Psoas muscle (tissue), 8 donors: ENCODE results near the gene AHCYL1. TPM values are rescaled to one million over a fixed set of nuclear protein-coding genes. Genes with fewer than 3 reads are reported as not detected.
"Not testable (repeated sequence)": the region's sequence is repeated elsewhere in the genome, so short reads cannot be mapped to it uniquely, and the experiment has no call there.

Experiments used
- ATAC-seq, 4 donors: fragments of 200-7000 bp; cut with Tn5 transposase; one replicate each; pipeline ENCODE4 v1.9.1; 2020; ENCODE audit warnings: moderate library complexity in 3 of 4, mild to moderate bottlenecking in 2 of 4
- DNase-seq, 2 donors: peaks; one replicate each; pipeline ENCODE4 v3.0.0-alpha.2; 2020
- H3K27ac ChIP-seq: fragments of 200-600 bp; one replicate; pipeline ENCODE4 v1.8.0; 2022
- H3K27me3 ChIP-seq, 3 donors: fragments of 200-600 bp in 1 of 3; one replicate each; pipeline versions ENCODE4 v1.6.1 to v1.8.0; 2013 to 2022; ENCODE audit warnings: low read length in 2 of 3, mild to moderate bottlenecking in 2 of 3, moderate library complexity in 1 of 3; ENCODE audit not compliant: insufficient read depth in 3 of 3
- H3K36me3 ChIP-seq, 2 donors: fragments of 200-600 bp in 1 of 2; one replicate each; pipeline versions ENCODE4 v1.6.1 to v1.8.0; 2013 to 2022; ENCODE audit warnings: low read depth in 1 of 2, mild to moderate bottlenecking in 1 of 2, moderate library complexity in 1 of 2; ENCODE audit not compliant: insufficient read depth in 1 of 2
- H3K4me1 ChIP-seq: fragments of 200-600 bp; one replicate; pipeline ENCODE4 v1.8.0; 2022
- H3K4me3 ChIP-seq: fragments of 200-600 bp; one replicate; pipeline ENCODE4 v1.8.0; 2022; ENCODE audit warnings: mild to moderate bottlenecking
- H3K9me3 ChIP-seq: fragments of 200-600 bp; one replicate; pipeline ENCODE4 v1.8.0; 2022
- CTCF ChIP-seq: fragments of 200-600 bp; IDR thresholded peaks from one replicate; pipeline ENCODE4 v1.8.0; 2022; ENCODE audit warnings: antibody characterized with exemption
- WGBS, 3 donors: extraction: QIAGEN DNeasy Blood & Tissue Kit; methylation state at CpG; one replicate each; pipeline versions ENCODE4 v1.1.6 to v1.1.7; 2013; 5-methylcytosine and 5-hydroxymethylcytosine counted together
- intact Hi-C, 2 donors: fragments of 100-400 bp; cut with DNase I; formaldehyde crosslinking; loops; one replicate each; pipeline versions ENCODE4 v1.11.0 to v1.14.2; 2022
- polyA plus RNA-seq, 3 donors: library from polyadenylated mRNA; stranded (reverse); fragments of 200-250 nt; gene quantifications; one replicate each; pipeline ENCODE4 v1.2.3, GENCODE V29; 2013
- total RNA-seq, 4 donors: library from RNA; stranded (reverse); fragmentation: NEBNext Ultra II Directional in 2 of 4; extraction: Animal tissue kit (Norgen Biotek cat#: 25700) in 2 of 4; gene quantifications; one replicate each; pipeline versions ENCODE4 v1.2.1 to v1.2.4, GENCODE V29; 2021 to 2023
- donor health status: healthy with polysubstance abuse.
- donor health status: DM: no; HTN: no; CAD: no; lungs with moderate emphysema.
- donor health status: Bipolar disorder and iron deficiency.
- donor health status: healthy.
- donor health status: DM: yes; HTN: yes; CAD: no.
- donor health status: DM: no; HTN: no; CAD: no.
- donor health status: DM: no; HTN: no; CAD: no.
- donor health status: DM: yes; HTN: yes; CAD: no.

AHCYL1 gene
- total and polyA plus RNA-seq, 7 donors, result 42.5 to 128 (median 60.2) TPM

DNA sequence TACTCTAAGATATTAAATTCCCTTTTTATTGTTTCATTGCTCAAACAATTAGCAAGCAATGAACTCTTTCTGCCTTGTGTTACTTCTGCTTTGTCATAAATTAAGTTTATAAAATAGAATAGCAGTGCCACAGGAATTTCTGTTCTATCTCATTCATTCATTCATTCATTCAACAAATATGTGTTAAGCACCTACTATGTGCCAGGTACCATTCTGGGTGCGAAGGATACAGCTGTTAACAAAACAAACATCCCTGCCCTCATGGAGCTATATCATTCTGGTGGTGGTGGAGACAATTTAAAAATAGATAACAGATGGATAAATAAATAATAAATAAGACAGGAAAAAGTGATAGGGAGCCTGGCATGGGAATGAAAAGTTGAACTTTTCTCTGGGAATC, 34.5 kb upstream of the AHCYL1 start:
- ATAC-seq (no peak), DNase-seq (no peak)
- H3K27ac ChIP-seq, result no peak overlapping the region
- no peaks in the 10 kb centered on the region for H3K4me1 ChIP-seq
- no peak for TF ChIP-seq CTCF
- no peaks in the 10 kb centered on the region for H3K9me3 ChIP-seq
- intact Hi-C loops, result no loop called here
- H3K27me3 ChIP-seq, result no peaks in the 10 kb centered on the region
- no peak overlapping the region for H3K4me3 ChIP-seq
- no peaks in the 10 kb centered on the region for H3K36me3 ChIP-seq
- WGBS, 3 donors, result 80 to 94% (median 92%) methylated on average over 1 of the region's 1 CpG

DNA sequence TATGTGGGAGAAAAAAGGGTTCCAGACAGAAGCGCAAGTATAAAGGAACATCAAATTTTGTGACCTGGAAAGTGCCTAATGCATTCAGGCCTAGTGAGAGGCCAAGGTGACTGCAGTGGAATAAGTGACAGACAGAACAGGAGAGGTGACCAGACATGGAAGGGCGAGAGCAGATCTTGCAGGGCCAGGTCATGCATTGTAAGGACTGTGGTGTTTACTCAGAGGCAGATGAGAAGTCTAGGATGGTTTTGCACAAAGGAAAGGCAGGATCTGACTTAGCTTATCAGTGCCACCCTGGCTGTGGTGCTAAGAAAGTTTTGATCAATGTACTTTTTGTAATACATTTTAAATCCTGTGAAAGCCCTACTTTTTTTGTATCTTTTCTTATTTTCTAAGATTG, 34.1 kb upstream of the AHCYL1 start:
- H3K27me3 ChIP-seq, result no peaks in the 10 kb centered on the region
- no peak for TF ChIP-seq CTCF
- H3K27ac ChIP-seq, result no peak overlapping the region
- H3K4me3 ChIP-seq, result no peak overlapping the region
- H3K4me1 ChIP-seq, result no peaks in the 10 kb centered on the region
- no peaks in the 10 kb centered on the region for H3K9me3 ChIP-seq
- intact Hi-C loops, result no loop called here
- WGBS, 3 donors, result 90 to 96% (median 93%) methylated on average over 2 of the region's 2 CpGs
- DNase-seq (no peak), ATAC-seq (no peak)
- H3K36me3 ChIP-seq, result no peaks in the 10 kb centered on the region

GRCh38 chr1:109951501-109951900, 33.1 kb upstream of the AHCYL1 start:
- H3K4me1 ChIP-seq, ATAC-seq, H3K27ac ChIP-seq, H3K27me3 ChIP-seq, H3K4me3 ChIP-seq, intact Hi-C loops, H3K36me3 ChIP-seq, H3K9me3 ChIP-seq, DNase-seq: not testable (repeated sequence)
- 86 to 94% (median 86%) methylated on average over 5 of the region's 5 CpGs for WGBS, 3 donors

- Histone ChIP-seq H3K9me3 (no peaks in the 10 kb centered on the region), H3K36me3 (no peaks in the 10 kb centered on the region), H3K27me3 (no peaks in the 10 kb centered on the region), H3K27ac (no peak overlapping the region), H3K4me3 (no peak overlapping the region), H3K4me1 (no peaks in the 10 kb centered on the region)
- 54 to 68% (median 62%) methylated on average over 1 of the region's 1 CpG for WGBS, 3 donors
- ATAC-seq (no peak), DNase-seq (no peak)
- intact Hi-C loops, result no loop called here
- TF ChIP-seq CTCF, result no peak
Observed at GRCh38 chr1:109954041-109954512, 30.5 kb upstream of the AHCYL1 start.

DNA sequence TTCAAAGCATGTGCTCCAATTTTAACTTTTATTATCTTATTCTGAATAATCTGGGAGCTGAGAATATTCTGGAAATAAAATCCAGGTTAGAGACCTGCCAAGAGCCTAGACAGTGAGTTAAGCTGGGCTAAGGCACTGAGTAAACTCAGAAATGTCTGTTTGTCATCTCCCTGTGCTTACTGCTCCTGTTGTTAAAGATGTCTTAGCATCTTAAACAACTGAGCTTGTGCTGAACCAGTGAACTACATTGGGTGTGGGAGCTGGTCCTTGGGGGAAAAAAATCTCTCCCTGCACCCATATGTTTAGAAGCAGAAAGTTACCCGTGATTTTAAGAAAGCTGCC, 25.0 kb upstream of the AHCYL1 start:
- no peak overlapping the region for H3K27ac ChIP-seq
- no peaks in the 10 kb centered on the region for H3K36me3 ChIP-seq
- WGBS, 3 donors, result 46 to 52% (median 47%) methylated on average over 1 of the region's 1 CpG
- DNase-seq (no peak), ATAC-seq (no peak)
- peaks cover 0 to 5% (median 0%) of the 10 kb centered on the region in 3 donors for H3K27me3 ChIP-seq
- no peaks in the 10 kb centered on the region for H3K9me3 ChIP-seq
- no peak overlapping the region for H3K4me3 ChIP-seq
- no peaks in the 10 kb centered on the region for H3K4me1 ChIP-seq
- TF ChIP-seq CTCF, result no peak
- intact Hi-C loops, result no loop called here
